Breast epithelium (tissue), 3 donors: ENCODE data around the gene GPLD1.

Source experiments
- POLR2A ChIP-seq: fragments of 450-650 bp; IDR thresholded peaks from one replicate; pipeline ENCODE4 v1.6.1; 2016; ENCODE audit warnings: antibody characterized with exemption, mild to moderate bottlenecking, moderate library complexity
- POLR2AphosphoS5 ChIP-seq, 3 donors: sonication (generic); formaldehyde crosslinking; IDR thresholded peaks; one replicate each; pipeline ENCODE4 v1.6.1; 2017; ENCODE audit warnings: antibody characterized with exemption in 3 of 3
- TF ChIP-seq, protein P1 (sequence below), 3 donors: fragments of 450-650 bp; IDR thresholded peaks; one replicate each; pipeline ENCODE4 v1.5.1; 2016 to 2017; ENCODE audit warnings: antibody characterized with exemption in 3 of 3, mild to moderate bottlenecking in 3 of 3, moderate library complexity in 3 of 3

- TF ChIP-seq, protein P1, sequence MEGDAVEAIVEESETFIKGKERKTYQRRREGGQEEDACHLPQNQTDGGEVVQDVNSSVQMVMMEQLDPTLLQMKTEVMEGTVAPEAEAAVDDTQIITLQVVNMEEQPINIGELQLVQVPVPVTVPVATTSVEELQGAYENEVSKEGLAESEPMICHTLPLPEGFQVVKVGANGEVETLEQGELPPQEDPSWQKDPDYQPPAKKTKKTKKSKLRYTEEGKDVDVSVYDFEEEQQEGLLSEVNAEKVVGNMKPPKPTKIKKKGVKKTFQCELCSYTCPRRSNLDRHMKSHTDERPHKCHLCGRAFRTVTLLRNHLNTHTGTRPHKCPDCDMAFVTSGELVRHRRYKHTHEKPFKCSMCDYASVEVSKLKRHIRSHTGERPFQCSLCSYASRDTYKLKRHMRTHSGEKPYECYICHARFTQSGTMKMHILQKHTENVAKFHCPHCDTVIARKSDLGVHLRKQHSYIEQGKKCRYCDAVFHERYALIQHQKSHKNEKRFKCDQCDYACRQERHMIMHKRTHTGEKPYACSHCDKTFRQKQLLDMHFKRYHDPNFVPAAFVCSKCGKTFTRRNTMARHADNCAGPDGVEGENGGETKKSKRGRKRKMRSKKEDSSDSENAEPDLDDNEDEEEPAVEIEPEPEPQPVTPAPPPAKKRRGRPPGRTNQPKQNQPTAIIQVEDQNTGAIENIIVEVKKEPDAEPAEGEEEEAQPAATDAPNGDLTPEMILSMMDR (IDR thresholded peaks at IDR 0.05): no peak
- TF ChIP-seq POLR2A (no peak), POLR2AphosphoS5 (IDR thresholded peaks at IDR 0.05) (no peak)
These were observed 52.4 kb downstream of the GPLD1 start for GRCh38 chr6:24436979-24437378.
